Tibial artery (tissue), 4 donors: ENCODE results near the gene ANKS3.

ENCODE experiments used
- DNase-seq, 2 donors: peaks; one replicate each; pipeline ENCODE4 v3.0.0-alpha.2; 2019
- H3K27ac ChIP-seq, 2 donors: fragments of 200-600 bp; sonication (generic) in 1 of 2; 1 replicate in 1 of 2; 2 replicates in 1 of 2; pipeline ENCODE4 v1.5.1; 2018 to 2019; ENCODE audit warnings: mild to moderate bottlenecking in 1 of 2
- H3K27me3 ChIP-seq, 2 donors: fragments of 200-600 bp; sonication (generic) in 1 of 2; one replicate each; pipeline versions ENCODE4 v1.5.1 to v1.6.0; 2016 to 2019
- H3K36me3 ChIP-seq, 3 donors: fragments of 200-600 bp; sonication (generic) in 2 of 3; one replicate each; pipeline ENCODE4 v1.5.1; 2016 to 2019; ENCODE audit warnings: mild to moderate bottlenecking in 2 of 3
- H3K4me1 ChIP-seq, 4 donors: fragments of 200-600 bp; sonication (generic) in 2 of 4; 1 replicate in 3 of 4; 2 replicates in 1 of 4; pipeline ENCODE4 v1.5.1; 2016 to 2019
- H3K4me3 ChIP-seq, 2 donors: fragments of 200-600 bp; sonication (generic) in 1 of 2; 1 replicate in 1 of 2; 2 replicates in 1 of 2; pipeline ENCODE4 v1.5.1; 2018 to 2019; ENCODE audit warnings: mild to moderate bottlenecking in 2 of 2
- H3K9me3 ChIP-seq, 3 donors: fragments of 200-600 bp; sonication (generic) in 1 of 3; one replicate each; pipeline ENCODE4 v1.5.1; 2016 to 2019
- CTCF ChIP-seq, 2 experiments: fragments of 200-600 bp in 1 of 2; fragments of 450-650 bp in 1 of 2; IDR thresholded peaks; one replicate each; pipeline ENCODE4 v1.5.1; 2017 to 2019; ENCODE audit warnings: antibody characterized with exemption in 2 of 2, mild to moderate bottlenecking in 1 of 2, moderate library complexity in 1 of 2
- intact Hi-C: fragments of 100-400 bp; cut with DNase I; formaldehyde crosslinking; loops from one replicate; pipeline ENCODE4 v1.15.0; 2023; ENCODE audit warnings: low total_unique reads

ANKS3 gene

GRCh38 chr16:4687946-4688673 is 46.0 kb downstream of the ANKS3 start:
- Histone ChIP-seq H3K9me3 (no peaks in the 10 kb centered on the region), H3K4me3 (no peak overlapping the region), H3K27me3 (no peaks in the 10 kb centered on the region), H3K4me1 (peaks cover 0 to 12% (median 5%) of the 10 kb centered on the region in 4 donors), H3K36me3 (peaks cover 16 to 78% (median 57%) of the 10 kb centered on the region in 3 donors), H3K27ac (no peak overlapping the region)
- no peak for TF ChIP-seq CTCF (IDR thresholded peaks at IDR 0.05)
- intact Hi-C loops: no loop called here
- peak in 1 of 2 donors; percentile 65 for DNase-seq

- no peaks in the 10 kb centered on the region for H3K27me3 ChIP-seq
- intact Hi-C loops: no loop called here
- no peak overlapping the region for H3K4me3 ChIP-seq
- H3K36me3 ChIP-seq: peaks cover 21 to 85% (median 64%) of the 10 kb centered on the region in 3 donors
- H3K9me3 ChIP-seq: no peaks in the 10 kb centered on the region
- peaks cover 0 to 5% (median 1%) of the 10 kb centered on the region in 4 donors for H3K4me1 ChIP-seq
- TF ChIP-seq CTCF (IDR thresholded peaks at IDR 0.05): no peak
- no peak overlapping the region for H3K27ac ChIP-seq
- DNase-seq: no peak
These were observed 46.7 kb downstream of the ANKS3 start for GRCh38 chr16:4687416-4687815.

GRCh38 chr16:4686497-4687210 is 47.4 kb downstream of the ANKS3 start:
- DNase-seq: no peak
- Histone ChIP-seq H3K27ac (no peak overlapping the region), H3K27me3 (no peaks in the 10 kb centered on the region), H3K36me3 (peaks cover 21 to 92% (median 71%) of the 10 kb centered on the region in 3 donors), H3K4me3 (no peak overlapping the region), H3K9me3 (no peaks in the 10 kb centered on the region), H3K4me1 (no peaks in the 10 kb centered on the region)
- intact Hi-C loops: no loop called here
- no peak for TF ChIP-seq CTCF (IDR thresholded peaks at IDR 0.05)

- no peaks in the 10 kb centered on the region for H3K9me3 ChIP-seq
- H3K4me3 ChIP-seq: no peak overlapping the region
- H3K27ac ChIP-seq: no peak overlapping the region
- intact Hi-C loops: loop anchor here (2.0 kb wide), 1 partner anchor 75 kb away; no protein-coding TSS in a partner anchor
- DNase-seq: no peak
- H3K36me3 ChIP-seq: peaks cover 21 to 100% (median 78%) of the 10 kb centered on the region in 3 donors
- H3K4me1 ChIP-seq: peaks cover 0 to 4% (median 0%) of the 10 kb centered on the region in 4 donors
- no peaks in the 10 kb centered on the region for H3K27me3 ChIP-seq
- no peak for TF ChIP-seq CTCF (IDR thresholded peaks at IDR 0.05)
These were observed 48.1 kb downstream of the ANKS3 start for GRCh38 chr16:4685776-4686496.

GRCh38 chr16:4685292-4685691 is 48.8 kb downstream of the ANKS3 start:
- Histone ChIP-seq H3K27me3 (no peaks in the 10 kb centered on the region), H3K27ac (no peak overlapping the region), H3K4me1 (peaks cover 0 to 7% (median 0%) of the 10 kb centered on the region in 4 donors), H3K36me3 (peaks cover 21 to 99% (median 85%) of the 10 kb centered on the region in 3 donors), H3K9me3 (no peaks in the 10 kb centered on the region), H3K4me3 (no peak overlapping the region)
- no peak for DNase-seq
- no peak for TF ChIP-seq CTCF (IDR thresholded peaks at IDR 0.05)
- intact Hi-C loops: loop anchor here (2.0 kb wide), 1 partner anchor 74 kb away; no protein-coding TSS in a partner anchor
